ENCODE data around the gene HTRA1. TPM values are rescaled to one million over a fixed set of nuclear protein-coding genes. Genes with fewer than 3 reads are reported as not detected.

Gene HTRA1
- total RNA-seq, 4 donors from 2014 or later, result 71.0 to 113 (median 84.1) TPM

DNA sequence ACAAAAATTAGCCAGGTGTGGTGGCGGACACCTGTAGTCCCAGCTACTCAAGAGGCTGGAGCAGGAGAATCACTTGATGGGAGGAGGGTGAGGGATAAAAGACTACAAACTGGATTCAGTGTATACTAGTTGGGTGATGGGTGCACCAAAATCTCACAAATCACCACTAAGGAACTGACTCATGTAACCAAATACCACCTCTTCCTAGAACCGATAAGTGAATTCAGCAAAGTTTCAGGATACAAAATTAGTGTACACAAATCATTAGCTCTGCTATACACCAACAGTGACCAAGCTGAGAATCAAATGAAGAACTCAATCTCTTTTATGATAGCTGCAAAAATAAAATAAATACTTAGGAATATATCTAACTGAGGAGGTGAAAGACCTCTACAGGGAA lies 76.2 kb downstream of the HTRA1 start:
- DNase-seq (ENCODE audit: low spot score in 2 of 2), result no peak
- intact Hi-C loops (cut with DNase I; ENCODE audit: low total_unique reads), result no loop called here
- WGBS, 2 donors, result 89 to 97% methylated on average over 2 of the region's 2 CpGs
- no peak overlapping the region for H3K4me3 ChIP-seq (ENCODE audit: low read depth, poor library complexity, severe bottlenecking)
- TF ChIP-seq POLR2A (IDR thresholded peaks at IDR 0.05), result no peak
- TF ChIP-seq, protein P1, sequence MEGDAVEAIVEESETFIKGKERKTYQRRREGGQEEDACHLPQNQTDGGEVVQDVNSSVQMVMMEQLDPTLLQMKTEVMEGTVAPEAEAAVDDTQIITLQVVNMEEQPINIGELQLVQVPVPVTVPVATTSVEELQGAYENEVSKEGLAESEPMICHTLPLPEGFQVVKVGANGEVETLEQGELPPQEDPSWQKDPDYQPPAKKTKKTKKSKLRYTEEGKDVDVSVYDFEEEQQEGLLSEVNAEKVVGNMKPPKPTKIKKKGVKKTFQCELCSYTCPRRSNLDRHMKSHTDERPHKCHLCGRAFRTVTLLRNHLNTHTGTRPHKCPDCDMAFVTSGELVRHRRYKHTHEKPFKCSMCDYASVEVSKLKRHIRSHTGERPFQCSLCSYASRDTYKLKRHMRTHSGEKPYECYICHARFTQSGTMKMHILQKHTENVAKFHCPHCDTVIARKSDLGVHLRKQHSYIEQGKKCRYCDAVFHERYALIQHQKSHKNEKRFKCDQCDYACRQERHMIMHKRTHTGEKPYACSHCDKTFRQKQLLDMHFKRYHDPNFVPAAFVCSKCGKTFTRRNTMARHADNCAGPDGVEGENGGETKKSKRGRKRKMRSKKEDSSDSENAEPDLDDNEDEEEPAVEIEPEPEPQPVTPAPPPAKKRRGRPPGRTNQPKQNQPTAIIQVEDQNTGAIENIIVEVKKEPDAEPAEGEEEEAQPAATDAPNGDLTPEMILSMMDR (IDR thresholded peaks at IDR 0.05), result no peak

DNA sequence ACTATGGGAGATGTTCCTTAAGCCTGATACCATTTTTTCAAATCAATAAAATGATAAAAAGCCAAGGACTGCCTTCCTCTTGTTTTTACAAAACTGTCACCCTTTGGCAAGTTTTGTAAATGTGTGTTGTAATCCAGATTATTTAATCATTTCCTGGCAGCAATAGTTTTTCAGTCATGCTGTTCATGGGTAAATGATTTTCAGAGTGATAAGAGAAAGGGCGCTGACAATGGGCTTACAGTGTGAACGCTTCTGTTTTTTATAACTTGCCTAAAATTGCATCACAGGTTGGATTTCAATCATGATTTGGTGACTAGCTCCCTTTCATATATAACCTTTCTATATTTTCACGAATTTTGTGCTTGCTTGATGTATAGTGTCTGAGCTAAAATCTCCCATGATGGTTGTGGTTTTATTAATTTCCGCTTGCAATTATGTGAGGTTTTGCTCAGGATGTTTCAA lies 80.2 kb downstream of the HTRA1 start:
- no peak for DNase-seq (ENCODE audit: low spot score in 2 of 2)
- TF ChIP-seq POLR2A (IDR thresholded peaks at IDR 0.05), result no peak
- TF ChIP-seq, protein P1 (IDR thresholded peaks at IDR 0.05), result no peak
- intact Hi-C loops (cut with DNase I; ENCODE audit: low total_unique reads), result no loop called here
- WGBS, 2 donors, result 30% methylated on average over 4 of the region's 4 CpGs
- H3K4me3 ChIP-seq (ENCODE audit: low read depth, poor library complexity, severe bottlenecking), result no peak overlapping the region

- 49 to 52% methylated on average over 10 of the region's 10 CpGs for WGBS, 2 donors
- intact Hi-C loops (cut with DNase I; ENCODE audit: low total_unique reads), result no loop called here
- DNase-seq (ENCODE audit: low spot score in 2 of 2), result peak in 1 of 2 donors; percentile 48
- TF ChIP-seq, protein P1 (IDR thresholded peaks at IDR 0.05), result no peak
- no peak for TF ChIP-seq POLR2A (IDR thresholded peaks at IDR 0.05)
- H3K4me3 ChIP-seq (ENCODE audit: low read depth, poor library complexity, severe bottlenecking), result no peak overlapping the region
Measured at GRCh38 chr10:122543676-122544445, 82.5 kb downstream of the HTRA1 start.

DNA sequence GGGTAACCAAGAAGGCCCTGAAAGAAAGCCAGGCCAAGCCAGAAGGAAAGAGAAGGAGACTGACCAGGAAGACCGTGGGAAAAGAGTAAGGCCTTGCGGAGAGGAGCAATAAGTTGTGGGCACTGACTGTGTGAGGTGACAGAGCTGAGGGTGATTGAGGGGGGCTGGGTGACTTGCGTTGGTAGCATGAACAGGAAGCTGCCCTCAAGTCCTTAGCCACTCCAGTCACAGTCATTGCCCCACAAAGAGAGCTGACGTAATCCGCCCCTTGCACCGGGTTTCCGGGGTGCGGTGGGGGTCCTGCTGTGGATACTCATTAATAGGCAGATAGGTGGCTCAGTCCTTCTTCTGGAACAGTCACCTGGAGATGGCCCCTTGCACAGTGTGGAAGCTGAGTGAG lies 83.1 kb downstream of the HTRA1 start:
- DNase-seq (ENCODE audit: low spot score in 2 of 2), result peak in 1 of 2 donors; percentile 83
- 89 to 93% methylated on average over 8 of the region's 8 CpGs for WGBS, 2 donors

GRCh38 chr10:122546242-122546641 lies 84.9 kb downstream of the HTRA1 start:
- intact Hi-C loops (cut with DNase I; ENCODE audit: low total_unique reads), result no loop called here

More for the DNA sequence above, 83.1 kb downstream of the HTRA1 start:
- intact Hi-C loops (cut with DNase I; ENCODE audit: low total_unique reads), result no loop called here
- TF ChIP-seq, protein P1 (IDR thresholded peaks at IDR 0.05), result no peak
- TF ChIP-seq POLR2A (IDR thresholded peaks at IDR 0.05), result no peak
- H3K4me3 ChIP-seq (ENCODE audit: low read depth, poor library complexity, severe bottlenecking), result no peak overlapping the region

More at GRCh38 chr10:122546242-122546641, 84.9 kb downstream of the HTRA1 start:
- no peak overlapping the region for H3K4me3 ChIP-seq (ENCODE audit: low read depth, poor library complexity, severe bottlenecking)
- TF ChIP-seq POLR2A (IDR thresholded peaks at IDR 0.05), result no peak
- TF ChIP-seq, protein P1 (IDR thresholded peaks at IDR 0.05), result no peak
- DNase-seq (ENCODE audit: low spot score in 2 of 2), result peak in 1 of 2 donors; percentile 52
- WGBS, 2 donors, result 95 to 97% methylated on average over 8 of the region's 8 CpGs

All from lower leg skin (tissue), 4 donors.